Fibroblast of skin of abdomen (primary cell): Measurements from ENCODE around the gene PPM1E.
"Not testable (repeated sequence)": the region's sequence is repeated elsewhere in the genome, so short reads cannot be mapped to it uniquely, and the experiment has no call there.

Experiments
- DNase-seq: peaks from one replicate; pipeline ENCODE4 v3.0.0-alpha.2; 2013

Gene PPM1E

DNA sequence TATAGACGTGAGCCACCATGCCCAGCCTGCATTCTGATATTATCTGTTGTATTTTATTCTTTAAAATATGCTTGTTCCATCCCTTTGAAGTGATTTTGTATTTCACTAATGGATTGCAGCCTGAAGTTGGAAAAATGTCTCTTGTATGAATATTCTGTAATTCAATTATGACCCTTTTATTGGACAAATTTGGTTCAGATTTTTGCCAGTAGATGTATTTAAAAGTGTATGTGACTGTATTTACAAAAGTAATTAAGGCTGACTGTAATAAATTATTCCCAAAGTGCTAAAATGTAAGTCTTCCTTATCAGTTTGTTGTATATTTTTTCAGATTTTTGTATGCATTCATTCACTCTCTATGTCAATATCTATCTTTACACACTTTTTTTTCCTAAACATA, 23.8 kb downstream of the PPM1E start:
- no peak for DNase-seq

DNA sequence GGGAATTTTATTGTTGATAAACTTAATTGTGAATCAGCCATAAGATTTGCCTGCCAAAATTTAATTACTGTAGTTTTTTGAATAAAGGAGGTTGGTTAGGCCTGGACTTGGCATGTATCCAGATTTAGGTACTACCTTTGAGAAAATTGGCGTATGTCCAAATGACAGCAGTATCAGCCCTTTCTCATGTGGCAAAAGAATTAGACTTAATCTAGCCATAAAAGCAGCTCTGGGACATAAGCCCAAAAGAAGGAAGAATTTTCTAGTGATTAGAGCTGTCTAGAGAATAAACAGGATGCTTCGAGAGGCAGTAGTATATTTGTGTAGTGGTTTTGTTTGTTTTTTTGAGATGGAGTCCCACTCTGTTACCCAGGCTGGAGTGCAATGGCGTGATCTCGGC, 27.7 kb downstream of the PPM1E start:
- DNase-seq, result no peak

DNA sequence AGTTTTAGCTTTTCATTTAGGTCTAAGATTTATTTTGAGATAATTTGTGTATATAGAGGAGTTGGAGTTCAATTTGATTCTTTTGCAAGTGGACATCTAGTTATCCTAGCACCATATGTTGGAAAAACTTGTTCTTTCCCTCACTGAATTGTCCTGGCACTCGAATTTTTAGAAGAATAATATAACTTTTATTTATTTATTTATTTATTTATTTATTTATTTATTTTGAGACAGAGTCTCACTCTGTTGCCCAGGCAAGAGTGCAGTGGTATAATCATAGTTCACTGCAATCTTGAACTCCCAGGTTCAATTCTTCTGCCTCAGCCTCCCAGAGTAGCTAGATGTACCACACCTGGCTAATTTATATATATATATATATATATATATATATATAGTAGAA, 29.4 kb downstream of the PPM1E start:
- no peak for DNase-seq

DNA sequence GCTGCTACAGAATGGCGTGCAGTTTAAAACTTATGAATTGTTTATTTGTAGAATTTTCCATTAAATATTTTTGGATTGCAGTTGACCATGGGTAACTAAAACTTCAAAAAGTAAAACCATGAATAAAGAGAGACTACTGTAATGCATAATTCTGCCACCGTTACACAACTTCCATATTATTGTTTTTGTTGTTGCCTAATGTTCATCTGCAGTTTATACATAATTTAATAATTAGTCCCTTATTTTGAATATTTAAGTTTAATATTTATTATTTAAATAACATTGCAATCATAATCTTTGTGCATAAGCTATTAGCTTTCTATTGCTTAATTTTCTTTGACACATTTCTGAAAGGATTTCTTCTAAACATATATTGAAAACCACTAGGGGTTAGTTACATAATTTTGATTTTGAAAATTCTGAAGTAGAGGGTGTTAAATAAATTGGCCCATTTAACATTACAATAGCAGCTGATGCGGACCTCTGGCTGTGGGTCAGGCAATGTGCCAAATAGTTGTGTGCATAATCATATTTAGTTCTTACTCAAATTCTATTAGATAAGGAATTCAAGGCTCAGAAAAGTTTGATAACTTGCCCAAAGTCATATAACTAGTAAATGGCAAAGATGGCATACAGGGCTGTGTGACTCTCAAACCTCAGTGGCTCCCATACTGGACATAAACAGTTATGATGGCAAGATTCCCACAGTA, 31.1 kb downstream of the PPM1E start:
- DNase-seq, result peak; percentile 89

DNA sequence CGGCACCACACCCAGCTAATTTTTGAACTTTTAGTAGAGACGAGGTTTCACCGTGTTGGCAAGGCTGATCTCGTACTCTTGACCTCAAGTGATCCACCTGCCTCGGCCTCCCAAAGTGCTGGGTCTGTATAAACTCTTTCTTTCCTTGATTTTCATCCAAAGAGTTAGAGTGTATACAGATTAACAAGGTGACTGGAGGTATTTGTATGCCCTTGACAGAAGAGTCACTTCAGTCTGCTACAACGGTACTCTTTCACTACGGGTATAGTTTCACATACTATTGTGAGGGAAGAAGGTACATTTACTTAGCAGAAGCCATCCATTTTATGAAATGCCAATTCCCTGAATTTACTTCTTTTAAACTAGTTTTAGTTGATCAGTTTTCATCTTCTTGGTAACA, 32.5 kb downstream of the PPM1E start:
- DNase-seq, result no peak

DNA sequence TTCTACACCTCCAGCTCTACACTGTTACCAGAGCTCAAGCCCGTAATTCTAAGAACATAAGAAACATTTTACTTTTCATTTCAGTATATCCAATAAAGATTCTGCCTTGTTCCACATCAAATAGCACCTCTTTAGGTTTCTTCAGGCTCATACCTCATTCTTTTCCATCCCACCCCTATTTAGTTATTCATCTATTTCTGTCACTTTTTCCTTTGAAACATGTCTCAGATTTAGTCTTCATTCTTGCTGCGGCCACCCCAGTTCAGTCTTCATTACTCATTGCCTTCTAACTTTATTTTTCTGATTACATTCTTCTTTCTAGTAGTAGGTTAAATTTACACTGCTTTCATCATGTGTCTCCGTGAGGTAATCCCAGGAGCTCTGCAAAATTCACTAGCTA, 33.5 kb downstream of the PPM1E start:
- DNase-seq, result peak; percentile 9

DNA sequence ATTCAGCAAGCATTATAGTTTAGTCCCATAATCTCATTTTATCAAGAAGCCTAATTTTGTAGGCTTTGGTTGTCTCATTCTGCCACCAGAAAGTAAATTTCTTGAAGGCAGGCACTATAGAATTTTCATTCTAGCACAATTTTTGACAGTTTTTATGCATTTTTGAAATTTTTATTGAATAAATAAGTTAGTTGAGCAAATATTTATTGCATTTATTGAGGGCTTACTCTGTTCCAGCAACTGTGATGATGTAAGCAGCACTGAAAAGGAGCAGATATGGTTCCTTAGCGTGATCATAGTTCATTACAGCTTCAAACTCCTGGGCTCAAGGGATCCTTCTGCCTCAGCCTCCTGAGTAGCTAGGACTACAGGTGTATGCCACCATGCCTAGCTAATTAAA, 34.2 kb downstream of the PPM1E start:
- DNase-seq, result no peak

DNA sequence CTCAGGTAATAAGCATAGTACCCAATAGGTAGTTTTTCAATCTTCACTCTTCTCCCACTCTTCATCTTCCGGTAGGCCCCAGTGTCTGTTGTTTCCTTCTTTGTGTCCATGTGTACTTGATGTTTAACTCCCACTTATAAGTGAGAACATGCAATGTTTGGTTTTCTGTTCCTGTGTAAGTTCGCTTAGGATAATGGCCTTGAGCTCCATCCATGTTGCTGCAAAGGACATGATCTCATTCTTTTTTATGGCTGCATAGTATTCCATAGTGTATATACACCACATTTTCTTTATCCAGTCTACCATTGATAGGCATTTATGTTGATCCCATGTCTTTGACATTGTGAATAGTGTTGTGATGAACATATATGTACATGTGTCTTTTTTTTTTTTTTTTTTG, 38.9 kb downstream of the PPM1E start:
- not testable (repeated sequence) for DNase-seq

DNA sequence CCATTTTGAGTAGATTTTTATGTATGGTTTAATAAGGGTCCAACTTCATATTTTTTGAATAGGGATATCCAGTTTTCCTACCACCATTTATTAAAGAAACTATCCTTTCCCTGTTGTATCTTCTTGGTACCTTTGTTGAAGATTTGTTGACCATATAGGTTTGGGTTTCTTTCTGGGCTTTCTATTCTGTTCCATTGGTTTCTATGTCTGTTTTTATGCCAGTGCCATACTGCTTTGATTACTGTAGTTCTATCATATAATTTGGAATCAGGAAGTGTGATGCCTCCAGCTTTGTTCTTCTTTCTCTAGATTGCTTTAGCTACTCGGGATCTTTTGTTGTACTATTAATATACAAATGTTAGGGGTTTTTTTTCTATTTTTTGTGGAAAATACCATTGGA, 46.5 kb downstream of the PPM1E start:
- DNase-seq, result no peak

DNA sequence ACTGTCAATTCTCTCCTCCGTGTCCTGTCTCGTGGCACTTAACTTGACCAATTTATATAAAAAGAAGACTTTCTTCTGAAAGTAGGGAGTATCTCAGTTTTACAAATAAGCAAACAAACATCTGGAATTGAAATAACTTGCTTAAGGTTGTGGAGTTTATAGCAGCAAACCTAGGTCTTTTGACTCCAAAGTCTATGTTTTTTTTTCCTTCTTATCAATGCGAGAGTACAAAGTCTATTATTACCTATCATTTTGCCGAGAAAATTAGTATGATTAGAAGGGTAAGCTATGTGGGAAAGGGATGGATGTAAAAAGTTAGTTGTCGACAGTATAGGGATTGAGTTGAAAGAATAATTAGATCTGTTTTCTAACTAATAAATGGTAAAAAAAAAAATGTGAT, 50.4 kb downstream of the PPM1E start:
- no peak for DNase-seq

DNA sequence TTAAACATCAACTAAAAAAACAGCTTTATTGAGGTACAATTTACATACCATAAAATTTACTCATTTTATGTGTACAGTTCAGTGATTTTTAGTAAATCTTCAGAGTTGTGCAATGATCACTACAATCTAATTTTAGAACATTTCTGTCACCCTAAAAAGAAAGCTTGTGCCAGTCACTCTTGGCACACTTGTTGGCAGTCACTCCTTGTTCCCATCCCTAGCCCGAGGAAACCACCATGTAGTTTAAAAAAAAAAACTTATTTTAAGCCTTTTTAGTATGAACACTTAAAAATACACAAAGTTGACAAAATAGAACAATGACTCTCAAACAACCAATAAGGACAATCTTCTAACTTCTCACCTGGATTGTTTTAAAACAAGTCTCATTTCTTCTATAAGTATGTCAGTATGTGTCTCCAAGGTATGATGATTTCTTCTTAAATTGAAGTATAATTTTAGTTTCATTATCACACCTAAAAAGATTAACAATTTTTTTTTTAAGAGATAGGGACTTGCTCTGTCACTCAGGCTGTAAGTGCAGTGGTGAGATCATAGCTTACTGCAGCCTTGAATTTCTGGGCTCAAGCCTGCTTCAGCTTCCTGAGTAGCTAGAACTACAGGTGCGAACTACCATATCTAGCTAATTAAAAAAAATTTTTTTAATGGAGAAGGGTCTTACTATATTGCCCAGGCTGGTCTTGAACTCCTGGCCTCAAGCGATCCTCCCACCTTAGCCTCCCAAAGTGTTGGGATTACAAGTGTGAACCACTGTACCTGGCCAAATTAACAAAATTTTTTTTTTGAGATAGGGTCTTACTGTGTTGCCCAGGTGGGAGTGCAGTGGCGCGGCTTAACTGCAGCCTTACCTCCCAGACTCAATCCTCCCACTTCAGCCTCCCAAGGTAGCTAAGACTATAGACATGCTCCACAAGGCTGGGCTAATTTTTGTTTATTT, 53.2 kb downstream of the PPM1E start:
- DNase-seq, result no peak

DNA sequence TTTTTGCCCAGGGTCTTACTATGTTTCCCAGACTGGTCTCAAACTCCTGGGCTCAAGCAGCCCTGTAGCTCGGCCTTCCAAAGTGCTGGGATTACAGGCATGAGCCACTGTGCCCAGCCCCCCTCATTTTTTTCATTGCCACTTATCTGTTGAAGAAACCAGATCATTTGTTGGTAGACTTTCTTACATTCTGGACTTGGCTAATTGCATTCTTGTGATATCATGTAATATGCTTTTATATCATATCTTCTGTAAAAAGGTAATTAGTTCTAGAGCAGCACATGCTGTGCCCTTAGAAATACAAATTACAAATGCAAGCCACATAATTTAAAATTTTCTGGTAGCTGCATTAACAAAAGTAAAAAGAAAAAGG, 53.9 kb downstream of the PPM1E start:
- DNase-seq, result no peak

DNA sequence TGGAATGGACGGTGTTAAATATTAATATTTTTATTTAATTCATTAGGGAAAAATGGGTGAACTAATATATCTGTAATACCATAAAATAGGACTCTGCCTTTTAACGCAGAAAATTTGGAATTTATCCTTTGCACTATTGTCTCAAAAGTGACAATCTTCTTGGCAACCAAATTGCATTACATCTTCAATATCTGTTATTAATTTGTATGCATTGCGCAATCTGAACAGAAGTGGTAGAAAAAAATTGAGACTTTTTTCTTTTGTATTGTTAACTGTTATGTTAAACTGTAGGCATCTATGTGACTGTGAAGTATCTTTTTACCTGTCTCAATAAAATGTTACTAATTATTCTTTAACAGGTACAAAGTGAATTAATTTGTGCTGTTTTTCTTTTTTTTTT, 55.6 kb downstream of the PPM1E start:
- no peak for DNase-seq

DNA sequence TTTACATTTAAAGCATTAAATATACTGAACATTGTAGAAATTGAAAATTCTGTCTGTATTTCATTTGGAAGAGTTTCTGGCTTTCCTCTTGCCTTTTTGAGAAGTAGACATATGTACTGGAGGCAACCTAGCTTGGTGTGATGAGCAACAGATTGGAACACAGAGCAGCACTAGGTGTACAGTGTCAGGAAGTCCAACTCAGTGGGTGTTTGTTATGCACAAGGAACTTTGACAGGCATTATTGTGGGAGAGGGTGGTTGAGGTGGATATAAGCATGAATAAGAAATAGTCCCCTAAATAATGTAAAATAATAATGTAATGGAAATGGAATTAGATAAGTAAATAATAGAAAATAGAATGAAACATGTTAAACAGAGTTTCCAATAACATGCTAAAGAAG, 58.1 kb downstream of the PPM1E start:
- no peak for DNase-seq

DNA sequence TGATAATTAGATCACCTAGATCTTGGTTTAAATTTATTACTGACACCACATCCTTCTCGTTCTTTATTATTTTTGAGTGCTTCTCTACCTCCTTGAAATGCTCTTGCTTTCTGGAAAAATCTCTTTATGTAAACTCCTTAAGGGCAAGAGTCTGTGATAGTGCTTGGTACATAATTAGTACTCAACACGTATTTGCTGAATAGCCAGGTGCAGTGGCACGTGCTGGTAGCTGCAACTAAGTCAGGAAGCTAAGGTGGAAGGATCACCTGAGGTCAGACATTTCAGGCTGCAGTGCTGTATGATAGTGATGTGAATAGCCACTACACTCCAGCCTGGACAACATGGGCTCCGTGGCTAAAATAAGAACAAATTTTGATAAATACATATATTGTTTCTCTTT, 63.0 kb downstream of the PPM1E start:
- DNase-seq, result no peak

DNA sequence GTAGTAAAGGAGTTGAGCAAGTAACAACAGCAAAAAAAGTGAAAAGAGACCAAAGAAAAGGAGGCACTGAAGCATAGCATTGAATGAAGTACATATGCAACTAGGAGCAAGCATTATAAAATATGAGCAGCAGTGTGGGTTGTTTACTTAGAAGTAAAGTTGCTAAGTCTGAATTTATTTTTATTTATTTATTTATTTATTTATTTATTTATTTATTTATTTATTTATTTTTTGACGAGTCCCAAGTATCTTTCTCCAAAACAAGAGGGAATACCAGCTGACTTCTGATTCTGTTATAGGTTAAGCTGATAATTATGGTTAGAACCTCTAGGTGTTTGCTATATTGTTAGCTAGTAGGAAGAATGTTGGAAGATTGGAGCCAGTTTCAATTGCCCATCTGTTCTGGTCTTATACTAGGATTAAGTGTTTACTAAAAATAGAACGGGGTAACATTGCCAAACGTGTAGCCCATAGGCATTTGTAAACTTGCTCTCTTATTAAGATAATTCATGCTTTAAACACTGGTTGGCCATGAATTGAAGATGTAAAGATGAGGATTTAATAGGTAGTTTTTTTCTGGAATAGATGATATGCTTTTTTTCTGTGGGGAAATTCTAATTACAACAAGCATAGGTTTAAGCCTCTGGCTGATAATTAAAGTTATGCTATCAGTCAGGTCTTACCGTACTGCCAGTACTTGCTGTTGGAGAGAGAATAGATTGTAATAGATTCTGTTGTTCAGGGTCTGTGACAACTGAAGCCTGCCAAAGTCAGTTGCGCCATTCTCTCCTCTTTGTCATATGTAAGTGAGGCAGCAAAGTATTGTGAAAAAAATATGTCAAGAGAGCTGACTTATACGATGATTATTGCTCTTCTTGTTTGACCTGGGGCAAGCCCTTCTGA, 66.7 kb downstream of the PPM1E start:
- no peak for DNase-seq

DNA sequence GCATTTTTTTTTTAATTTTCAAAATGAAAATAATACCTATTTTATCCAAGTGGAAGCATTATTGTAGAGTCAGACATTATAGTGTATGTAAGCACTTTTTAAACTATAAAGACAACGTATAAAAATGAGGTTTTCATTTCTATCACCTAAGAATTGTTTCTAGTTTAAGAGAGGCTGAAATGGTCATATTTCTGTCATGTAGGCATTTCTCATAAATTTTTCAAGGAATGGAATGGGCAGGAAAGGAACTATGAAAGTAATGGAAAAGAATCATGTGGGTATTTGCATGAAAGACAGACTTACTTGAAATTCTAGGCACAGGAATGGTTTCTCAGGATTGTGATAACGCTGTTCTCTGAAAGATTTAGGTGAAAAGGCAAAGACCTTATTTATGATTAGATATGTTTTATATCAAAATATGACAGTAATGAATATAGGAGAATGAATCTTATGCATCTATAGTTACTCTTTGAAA, 67.4 kb downstream of the PPM1E start:
- no peak for DNase-seq

DNA sequence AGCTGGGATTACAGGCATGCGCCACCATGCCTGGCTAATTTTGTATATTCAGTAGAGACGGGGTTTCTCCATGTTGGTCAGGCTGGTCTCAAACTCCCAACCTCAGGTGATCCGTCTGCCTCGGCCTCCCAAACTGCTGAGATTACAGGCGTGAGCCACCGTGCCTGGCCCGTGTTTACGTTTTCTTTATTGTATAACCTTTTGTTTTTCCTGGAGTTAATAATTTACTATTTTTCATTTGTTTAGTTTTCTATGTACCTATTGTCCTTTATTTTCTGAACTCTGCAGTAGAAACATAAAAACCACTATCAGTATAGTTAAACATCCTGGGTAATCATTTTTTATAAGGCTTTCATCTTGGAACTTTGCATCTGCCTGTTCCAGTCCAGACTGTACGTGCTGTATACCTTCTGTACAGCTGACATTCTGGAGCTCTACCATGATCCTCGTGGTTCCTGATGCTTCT, 73.6 kb downstream of the PPM1E start:
- DNase-seq, result no peak

DNA sequence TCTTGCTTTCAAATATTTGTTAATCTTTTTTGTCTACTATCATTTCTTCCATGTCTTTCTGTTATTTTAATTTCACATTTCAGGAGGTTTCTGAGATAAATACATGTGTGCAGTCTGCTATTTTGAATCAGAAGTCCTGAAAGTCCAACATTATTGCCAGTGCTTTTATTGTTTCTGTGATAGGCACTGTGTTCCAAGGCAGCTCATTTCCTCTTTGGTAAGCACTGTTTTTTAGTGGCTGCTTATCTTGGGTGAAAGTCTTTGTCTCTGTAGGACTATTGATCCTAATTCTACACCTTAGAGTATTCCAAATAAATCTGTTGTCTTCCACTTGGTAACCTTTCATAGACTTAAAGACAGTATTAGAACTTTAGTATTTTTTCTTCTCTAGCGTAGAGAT, 76.1 kb downstream of the PPM1E start:
- DNase-seq, result no peak

DNA sequence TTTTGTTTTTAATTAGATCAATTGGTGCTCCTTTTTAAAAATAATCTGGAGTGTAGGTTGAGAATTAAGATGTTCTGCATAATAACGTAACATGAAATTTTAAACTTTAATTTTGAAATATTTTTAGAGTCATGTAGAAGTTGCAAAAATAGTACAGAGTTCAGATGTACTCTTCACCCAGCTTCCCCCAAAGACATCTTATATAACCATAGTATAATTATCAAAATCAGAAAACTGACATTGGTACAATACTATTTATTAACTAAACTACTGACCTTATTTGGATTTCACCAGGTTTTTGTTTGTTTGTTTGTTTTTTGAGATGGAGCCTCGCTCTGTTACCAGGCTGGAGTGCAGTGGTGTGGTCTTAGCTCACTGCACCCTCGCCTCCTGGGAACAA, 76.9 kb downstream of the PPM1E start:
- no peak for DNase-seq

DNA sequence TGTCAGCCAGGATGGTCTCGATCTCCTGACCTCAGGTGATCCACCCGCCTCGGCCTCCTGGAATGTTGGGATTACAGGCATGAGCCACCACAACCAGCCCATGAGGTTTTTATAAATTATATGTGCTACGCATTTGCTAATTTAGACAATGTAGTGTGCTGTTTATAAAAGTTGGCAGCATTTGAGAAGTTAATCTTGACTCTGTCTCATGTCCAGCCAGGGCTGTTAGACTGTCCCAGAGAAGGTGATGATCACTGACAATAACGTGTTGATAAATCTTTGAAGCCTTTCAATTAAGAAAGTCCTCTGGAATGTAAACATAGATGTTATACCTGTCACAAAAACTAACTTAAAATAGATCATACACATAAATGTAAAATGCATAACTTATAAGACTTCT, 82.0 kb downstream of the PPM1E start:
- DNase-seq, result no peak

DNA sequence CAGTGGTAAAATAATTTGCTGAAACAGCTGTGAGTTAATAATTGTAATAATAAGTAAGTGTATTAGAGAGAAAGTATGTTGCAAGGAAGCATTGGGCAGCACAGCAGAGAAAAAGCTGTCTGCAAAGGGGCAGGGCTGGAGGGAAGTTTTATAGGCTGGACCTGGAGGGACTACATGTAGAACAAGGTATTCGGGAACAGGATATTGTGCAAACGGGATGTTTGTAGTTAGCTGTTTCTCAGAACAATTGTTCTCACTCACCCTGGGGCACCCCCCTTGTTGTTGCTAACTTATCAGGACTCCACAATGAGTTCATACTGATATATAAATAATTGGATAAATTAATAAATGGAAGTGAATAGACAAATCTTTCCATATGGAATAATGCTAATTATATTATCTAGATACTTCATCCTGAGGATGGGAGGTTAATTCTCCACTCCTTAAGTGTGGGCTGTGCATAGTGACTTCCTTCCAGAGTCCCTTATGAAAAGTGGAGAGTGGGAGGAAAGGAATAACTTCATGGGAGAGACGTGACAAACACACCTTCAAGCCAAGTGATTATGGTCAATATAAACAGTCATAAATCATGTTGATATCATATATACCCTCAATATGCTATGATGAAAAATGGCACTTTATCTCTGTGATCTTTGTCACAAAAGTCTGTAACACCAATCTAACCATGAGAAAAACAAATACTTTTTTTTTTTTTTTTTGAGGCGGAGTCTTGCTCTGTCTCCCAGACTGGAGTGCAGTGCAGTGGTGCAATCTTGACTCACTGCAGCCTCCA, 85.4 kb downstream of the PPM1E start:
- no peak for DNase-seq
